ENCODE measurements around the gene RGCC.

RGCC gene

DNA sequence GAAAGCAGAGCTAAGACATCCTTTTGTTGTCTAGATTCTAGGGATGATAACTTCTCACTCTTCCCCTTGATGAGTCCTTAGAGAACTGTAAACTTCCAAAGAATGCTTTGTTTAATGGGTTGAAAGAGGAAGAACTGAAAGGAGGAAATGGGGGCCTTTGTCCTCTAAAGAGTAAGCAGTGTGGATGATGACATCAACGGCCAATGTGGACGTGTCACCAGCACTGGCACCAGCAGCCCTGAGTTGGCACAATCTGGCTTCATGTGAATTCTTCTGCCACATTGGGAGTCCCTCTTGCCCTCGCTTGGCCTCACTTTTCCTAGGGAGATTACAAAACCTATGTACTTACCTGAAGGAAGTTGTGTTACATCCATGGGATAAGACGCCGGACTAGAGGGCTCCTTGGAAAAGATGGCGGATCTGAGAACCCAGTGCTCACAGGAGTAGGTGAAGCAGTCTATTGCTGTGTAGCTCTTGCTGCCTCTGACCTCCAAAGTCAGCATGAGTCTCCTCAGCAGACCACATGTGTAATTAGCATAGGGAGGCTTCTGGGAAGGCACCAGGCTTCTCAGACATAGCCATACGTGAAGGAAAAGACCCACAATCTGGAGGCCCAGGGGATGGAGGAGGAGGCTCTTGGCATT, 62.8 kb downstream of the RGCC start:
- no peak for DNase-seq
